GM19023 (cell line): ENCODE measurements around the gene FILIP1L.

ENCODE experiments used
- ATAC-seq: cut with Tn5 transposase; IDR thresholded peaks from one replicate; pipeline ENCODE4 v1.9.1; 2021; ENCODE audit warnings: mild to moderate bottlenecking, moderate library complexity; ENCODE audit not compliant: unreplicated experiment

The FILIP1L gene

GRCh38 chr3:100114413-100115030 lies at the start of gene FILIP1L:
Gene FILIP1L, minus strand, starts transcription at chr3:100114501.
- ATAC-seq, result no peak

- no peak for ATAC-seq
These were observed 49.5 kb upstream of the FILIP1L start for GRCh38 chr3:100163787-100164186.

GRCh38 chr3:100160521-100160920 lies 46.2 kb upstream of the FILIP1L start:
- no peak for ATAC-seq

GRCh38 chr3:100159331-100160153 lies 45.2 kb upstream of the FILIP1L start:
- no peak for ATAC-seq

- no peak for ATAC-seq
These were observed 44.6 kb upstream of the FILIP1L start for GRCh38 chr3:100158918-100159330.

- ATAC-seq, result no peak
These were observed 43.4 kb upstream of the FILIP1L start for GRCh38 chr3:100157685-100158084.

- no peak for ATAC-seq
These were observed 41.3 kb upstream of the FILIP1L start for GRCh38 chr3:100155590-100155989.

- no peak for ATAC-seq
These were observed 40.8 kb upstream of the FILIP1L start for GRCh38 chr3:100155128-100155527.

- no peak for ATAC-seq
These were observed 39.9 kb upstream of the FILIP1L start for GRCh38 chr3:100154171-100154570.

- no peak for ATAC-seq
These were observed 36.9 kb upstream of the FILIP1L start for GRCh38 chr3:100151024-100151707.

GRCh38 chr3:100150473-100150872 lies 36.2 kb upstream of the FILIP1L start:
- ATAC-seq, result no peak

GRCh38 chr3:100149713-100150415 lies 35.6 kb upstream of the FILIP1L start:
- no peak for ATAC-seq

GRCh38 chr3:100149130-100149529 lies 34.8 kb upstream of the FILIP1L start:
- ATAC-seq, result no peak

GRCh38 chr3:100144255-100144866 lies 30.1 kb upstream of the FILIP1L start:
- ATAC-seq, result no peak

- ATAC-seq, result no peak
These were observed 27.3 kb upstream of the FILIP1L start for GRCh38 chr3:100141586-100141985.

GRCh38 chr3:100140976-100141375 lies 26.7 kb upstream of the FILIP1L start:
- no peak for ATAC-seq

GRCh38 chr3:100136921-100137320 lies 22.6 kb upstream of the FILIP1L start:
- ATAC-seq, result no peak

- no peak for ATAC-seq
These were observed 16.9 kb upstream of the FILIP1L start for GRCh38 chr3:100131241-100131640.

GRCh38 chr3:100129941-100130340 lies 15.6 kb upstream of the FILIP1L start:
- ATAC-seq, result no peak

- no peak for ATAC-seq
These were observed 14.3 kb upstream of the FILIP1L start for GRCh38 chr3:100128565-100128964.

- no peak for ATAC-seq
These were observed 13.5 kb upstream of the FILIP1L start for GRCh38 chr3:100127792-100128191.
